SIG-M5 treated with dmso at 0.1 percent for 504 hours (cell line): ENCODE measurements around the gene ZBTB7B.

Experiments
- DNase-seq: peaks from one replicate; lab custom pipeline; 2025; ENCODE audit not compliant: unreplicated experiment; lab: John Stamatoyannopoulos, UW

The ZBTB7B gene

DNA sequence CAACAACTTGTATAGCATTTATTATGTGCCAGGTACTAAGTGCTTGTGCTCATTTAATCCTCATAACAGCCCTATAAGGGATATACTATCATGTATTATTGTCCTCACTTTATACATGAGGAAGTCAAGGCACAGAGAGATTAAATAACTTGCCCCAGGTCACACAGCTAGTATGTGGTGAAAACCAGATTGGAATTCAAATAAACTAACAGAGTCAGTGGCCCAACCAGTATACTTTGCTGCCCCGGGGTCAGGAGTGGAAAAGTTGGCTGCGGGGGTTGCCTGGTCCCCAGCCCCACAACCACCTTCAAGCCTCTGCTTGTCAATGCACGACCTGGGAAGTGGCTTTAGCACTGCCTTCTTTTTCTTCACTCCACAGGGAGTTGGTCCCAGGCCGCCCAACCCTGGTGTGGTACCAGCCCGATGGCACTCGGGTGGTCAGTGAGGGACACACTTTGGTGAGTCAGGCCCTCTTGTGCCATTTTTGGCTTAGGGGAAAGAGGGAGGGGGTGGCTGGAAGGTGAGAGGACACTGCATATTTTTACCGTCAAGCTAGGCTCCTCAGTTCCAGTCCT lies 51.0 kb downstream of the ZBTB7B start:
- DNase-seq, result no peak

- no peak for DNase-seq
Measured at GRCh38 chr1:155057104-155057503, 54.5 kb downstream of the ZBTB7B start.

DNA sequence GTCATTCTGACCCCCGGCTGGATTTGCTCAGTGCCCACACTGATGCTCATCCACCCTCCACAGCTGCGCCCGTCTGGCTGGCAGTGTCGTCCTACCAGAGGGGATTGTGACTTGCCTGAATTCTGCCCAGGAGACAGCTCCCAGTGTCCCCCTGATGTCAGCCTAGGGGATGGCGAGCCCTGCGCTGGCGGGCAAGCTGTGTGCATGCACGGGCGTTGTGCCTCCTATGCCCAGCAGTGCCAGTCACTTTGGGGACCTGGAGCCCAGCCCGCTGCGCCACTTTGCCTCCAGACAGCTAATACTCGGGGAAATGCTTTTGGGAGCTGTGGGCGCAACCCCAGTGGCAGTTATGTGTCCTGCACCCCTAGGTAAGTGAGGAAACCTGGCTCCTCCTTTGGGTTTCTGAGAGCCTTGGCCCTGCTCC lies 55.2 kb downstream of the ZBTB7B start:
- DNase-seq, result no peak

DNA sequence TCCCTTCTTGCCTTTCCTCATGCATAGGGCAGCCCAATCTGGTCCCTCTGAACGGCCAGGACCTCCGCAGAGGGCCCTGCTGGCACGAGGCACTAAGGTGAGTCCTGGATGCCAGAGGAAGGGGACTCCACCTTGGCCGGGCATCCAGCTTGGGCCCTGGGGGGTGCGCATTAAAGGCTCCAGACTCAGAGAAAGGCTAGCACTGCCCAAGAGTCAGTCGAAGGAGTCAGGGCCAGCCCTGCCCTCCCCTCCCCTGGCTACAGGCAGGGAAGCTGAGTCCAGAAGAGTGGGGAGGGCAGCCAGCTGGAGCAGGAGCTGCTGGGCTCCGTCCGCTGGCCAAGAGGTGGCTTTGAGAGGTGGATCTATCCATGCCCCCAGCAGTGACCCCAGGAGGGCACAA lies 58.1 kb downstream of the ZBTB7B start:
- DNase-seq, result no peak

GRCh38 chr1:155061381-155062150 lies 59.0 kb downstream of the ZBTB7B start:
- peak; percentile 81 for DNase-seq

DNA sequence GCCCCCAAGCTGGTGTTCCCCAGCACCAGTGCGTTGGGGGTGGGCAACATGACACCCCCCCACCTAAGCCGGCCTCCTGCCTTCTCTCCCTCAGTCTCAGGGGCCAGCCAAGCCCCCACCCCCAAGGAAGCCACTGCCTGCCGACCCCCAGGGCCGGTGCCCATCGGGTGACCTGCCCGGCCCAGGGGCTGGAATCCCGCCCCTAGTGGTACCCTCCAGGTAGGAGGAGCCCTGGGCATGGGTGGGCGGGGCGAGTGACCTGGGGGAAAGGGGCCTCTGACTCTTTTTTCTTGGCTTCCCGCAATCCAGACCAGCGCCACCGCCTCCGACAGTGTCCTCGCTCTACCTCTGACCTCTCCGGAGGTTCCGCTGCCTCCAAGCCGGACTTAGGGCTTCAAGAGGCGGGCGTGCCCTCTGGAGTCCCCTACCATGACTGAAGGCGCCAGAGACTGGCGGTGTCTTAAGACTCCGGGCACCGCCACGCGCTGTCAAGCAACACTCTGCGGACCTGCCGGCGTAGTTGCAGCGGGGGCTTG lies 59.6 kb downstream of the ZBTB7B start:
- DNase-seq, result no peak

GRCh38 chr1:155062702-155063411 lies 60.3 kb downstream of the ZBTB7B start:
- DNase-seq, result peak; percentile 72

GRCh38 chr1:155063550-155064110 lies 61.0 kb downstream of the ZBTB7B start, which contains the start of gene EFNA4:
Gene EFNA4, plus strand, starts transcription at chr1:155063740. Its CDS starts 84 bp downstream, at chr1:155063824.
- peak; percentile 98 for DNase-seq

DNA sequence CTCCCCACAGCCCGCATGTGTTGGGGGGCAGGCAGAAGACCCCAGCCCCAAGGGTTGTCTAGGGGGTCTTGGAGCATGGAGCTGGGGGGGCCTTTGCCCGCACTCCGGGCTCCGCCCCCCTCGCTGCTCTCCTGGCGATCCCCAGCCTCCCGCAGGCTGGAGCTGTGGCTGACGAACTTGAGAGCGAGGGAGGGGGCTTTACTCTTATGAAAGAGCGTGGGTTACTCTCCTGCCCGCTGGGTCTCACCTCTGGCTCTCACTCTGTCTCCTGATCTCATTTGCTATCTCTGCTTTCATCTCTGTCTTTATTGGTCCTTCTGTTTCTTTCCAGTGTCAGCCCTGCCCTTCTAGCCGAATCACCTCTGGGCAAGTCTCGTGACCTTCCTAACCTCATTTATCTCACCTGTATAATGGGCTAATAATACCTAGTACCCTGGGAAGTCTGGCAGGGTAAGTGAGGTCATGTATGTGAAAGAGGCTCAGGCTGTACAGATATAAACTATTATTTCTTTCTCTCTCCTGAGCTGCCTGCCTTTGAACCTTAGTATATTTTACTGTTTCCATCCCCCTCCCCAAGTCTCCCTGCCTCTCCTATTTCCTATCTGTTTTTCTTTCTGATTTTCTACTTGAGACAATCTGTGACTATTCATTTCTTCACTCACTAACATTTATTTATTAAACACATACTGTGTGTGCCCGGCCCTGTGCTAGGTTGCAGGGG lies 61.7 kb downstream of the ZBTB7B start:
- DNase-seq, result peak; percentile 39

DNA sequence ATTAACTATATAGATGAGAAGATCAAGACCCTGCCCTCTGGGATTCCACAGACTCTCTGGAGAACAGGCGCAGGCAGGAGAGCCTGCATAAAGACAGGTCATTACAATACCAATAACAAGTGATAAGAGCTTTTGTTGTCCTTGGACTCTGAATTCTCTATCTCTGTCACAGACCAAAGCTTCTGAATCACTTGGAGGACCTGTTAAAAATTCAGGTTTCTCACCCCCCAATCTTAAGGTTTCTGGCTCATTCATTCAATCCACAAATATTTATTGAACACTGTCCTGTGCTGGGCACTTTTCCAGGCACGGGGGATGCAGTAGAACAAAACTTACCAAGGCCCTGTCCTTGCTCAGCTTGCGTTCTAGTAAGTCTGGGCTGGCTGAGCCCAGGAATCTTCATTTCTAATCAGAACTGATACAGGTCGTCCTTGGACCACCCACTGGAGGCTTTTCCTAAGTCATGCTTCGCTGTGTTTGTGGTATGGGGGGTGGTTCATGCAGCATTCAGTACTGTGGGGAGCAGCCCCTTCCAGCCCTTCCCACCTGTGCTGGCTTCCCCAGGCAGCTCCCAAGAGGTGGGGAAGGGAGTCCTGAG lies 62.3 kb downstream of the ZBTB7B start:
- DNase-seq, result no peak

GRCh38 chr1:155066777-155067176 lies 64.2 kb downstream of the ZBTB7B start:
- no peak for DNase-seq
